Left ventricle myocardium superior (tissue), 1 donor: ENCODE results near the gene TEX11. TPM values are rescaled to one million over a fixed set of nuclear protein-coding genes. Genes with fewer than 3 reads are reported as not detected.

ENCODE experiments used
- total RNA-seq: library from RNA; stranded (reverse); fragmentation: NEBNext Ultra II Directional; extraction: Animal tissue kit (Norgen Biotek cat#: 25700); gene quantifications from one replicate; pipeline ENCODE4 v1.2.1, GENCODE V29; 2021
- donor health status: DM: no; HTN: yes; CAD: no; lungs with severe emphysema.

Gene TEX11
- total RNA-seq, 1 donor from 2014 or later = not detected

Other genes starting within 250 kb of the TEX11 start
- not detected for gene SLC7A3, start 22.4 kb upstream of the TEX11 start, total RNA-seq
- gene SNX12, start 159.6 kb upstream of the TEX11 start, total RNA-seq = 45.4 TPM
- 56.3 TPM for gene FOXO4, start 187.1 kb upstream of the TEX11 start, total RNA-seq
- not detected for gene CXorf65, start 198.0 kb upstream of the TEX11 start, total RNA-seq
- gene IL2RG, start 202.9 kb upstream of the TEX11 start, total RNA-seq = 3.0 TPM
- gene MED12, start 209.9 kb upstream of the TEX11 start, total RNA-seq = 18.3 TPM
- 0.92 TPM for gene NLGN3, start 236.1 kb upstream of the TEX11 start, total RNA-seq